Memory B cell (primary cell): ENCODE measurements around the gene HPGD.

Experiments used
- ATAC-seq: fragments of 150-1000 bp; cut with Tn5 transposase; 2 replicates; pipeline ENCODE4 v1.10.0; 2021; ENCODE audit warnings: low read depth, mild to moderate bottlenecking, moderate library complexity
- DNase-seq, 2 donors: peaks; one replicate each; pipeline ENCODE4 v3.0.0; 2022; ENCODE audit warnings: low spot score in 2 of 2
- H3K27ac Mint-ChIP-seq: one replicate; pipeline ENCODE4 v1.8.0; 2022; ENCODE audit warnings: mild to moderate bottlenecking, moderate library complexity, mixed read lengths
- H3K27me3 Mint-ChIP-seq: one replicate; pipeline ENCODE4 v1.8.0; 2022; ENCODE audit warnings: mixed read lengths
- H3K36me3 Mint-ChIP-seq: one replicate; pipeline ENCODE4 v1.8.0; 2022; ENCODE audit warnings: mild to moderate bottlenecking, mixed read lengths
- H3K4me1 Mint-ChIP-seq: one replicate; pipeline ENCODE4 v1.8.0; 2022; ENCODE audit warnings: mixed read lengths
- H3K4me3 Mint-ChIP-seq: one replicate; pipeline ENCODE4 v1.8.0; 2022; ENCODE audit warnings: mild to moderate bottlenecking, moderate library complexity, mixed read lengths
- H3K9me3 Mint-ChIP-seq: one replicate; pipeline ENCODE4 v1.8.0; 2022; ENCODE audit warnings: mixed read lengths

Gene HPGD

GRCh38 chr4:174522183-174523024, at the start of gene HPGD:
TSS of gene HPGD (minus strand) at chr4:174522488. CDS start at chr4:174522451, 37 bp downstream.
- peaks cover 2% of the 10 kb centered on the region for H3K9me3 Mint-ChIP-seq
- DNase-seq (peak; percentile 4 to 13), ATAC-seq (peak; percentile 84)
- no peaks in the 10 kb centered on the region for H3K36me3 Mint-ChIP-seq
- H3K4me3 Mint-ChIP-seq, result peak within 1 kb of the TSS; percentile 84
- H3K27ac Mint-ChIP-seq, result no peak within 1 kb of the TSS
- peaks cover 21% of the 10 kb centered on the region for H3K27me3 Mint-ChIP-seq
- H3K4me1 Mint-ChIP-seq, result peaks cover 7% of the 10 kb centered on the region

- H3K27me3 Mint-ChIP-seq, result no peaks in the 10 kb centered on the region
- no peak for DNase-seq
- ATAC-seq, result no peak
- no peaks in the 10 kb centered on the region for H3K4me1 Mint-ChIP-seq
- no peak overlapping the region for H3K27ac Mint-ChIP-seq
- no peak overlapping the region for H3K4me3 Mint-ChIP-seq
- H3K9me3 Mint-ChIP-seq, result no peaks in the 10 kb centered on the region
- H3K36me3 Mint-ChIP-seq, result no peaks in the 10 kb centered on the region
Observed at GRCh38 chr4:174564529-174564928, 42.2 kb upstream of the HPGD start.

GRCh38 chr4:174563399-174563798, 41.1 kb upstream of the HPGD start:
- H3K36me3 Mint-ChIP-seq, result no peaks in the 10 kb centered on the region

GRCh38 chr4:174561560-174561959, 39.3 kb upstream of the HPGD start:
- ATAC-seq, result no peak
- no peak overlapping the region for H3K27ac Mint-ChIP-seq
- no peaks in the 10 kb centered on the region for H3K4me1 Mint-ChIP-seq
- no peaks in the 10 kb centered on the region for H3K27me3 Mint-ChIP-seq
- no peaks in the 10 kb centered on the region for H3K36me3 Mint-ChIP-seq
- DNase-seq, result no peak
- no peak overlapping the region for H3K4me3 Mint-ChIP-seq
- H3K9me3 Mint-ChIP-seq, result no peaks in the 10 kb centered on the region

More at GRCh38 chr4:174563399-174563798, 41.1 kb upstream of the HPGD start:
- DNase-seq, result no peak
- Mint-ChIP-seq H3K4me1 (no peaks in the 10 kb centered on the region), H3K4me3 (no peak overlapping the region), H3K27me3 (no peaks in the 10 kb centered on the region), H3K9me3 (no peaks in the 10 kb centered on the region), H3K27ac (no peak overlapping the region)
- no peak for ATAC-seq

- Mint-ChIP-seq H3K27ac (no peak overlapping the region), H3K9me3 (no peaks in the 10 kb centered on the region), H3K4me1 (no peaks in the 10 kb centered on the region), H3K4me3 (no peak overlapping the region), H3K36me3 (no peaks in the 10 kb centered on the region), H3K27me3 (no peaks in the 10 kb centered on the region)
- ATAC-seq (no peak), DNase-seq (no peak)
Observed at GRCh38 chr4:174559894-174560293, 37.6 kb upstream of the HPGD start.

GRCh38 chr4:174555789-174556630, 33.7 kb upstream of the HPGD start:
- DNase-seq (no peak), ATAC-seq (no peak)
- Mint-ChIP-seq H3K4me3 (no peak overlapping the region), H3K27ac (no peak overlapping the region), H3K9me3 (peaks cover 5% of the 10 kb centered on the region), H3K4me1 (no peaks in the 10 kb centered on the region), H3K36me3 (no peaks in the 10 kb centered on the region), H3K27me3 (no peaks in the 10 kb centered on the region)

- Mint-ChIP-seq H3K36me3 (no peaks in the 10 kb centered on the region), H3K27me3 (no peaks in the 10 kb centered on the region), H3K4me1 (no peaks in the 10 kb centered on the region), H3K4me3 (no peak overlapping the region), H3K27ac (no peak overlapping the region), H3K9me3 (peaks cover 5% of the 10 kb centered on the region)
- no peak for DNase-seq
- ATAC-seq, result no peak
Observed at GRCh38 chr4:174554231-174554728, 32.0 kb upstream of the HPGD start.

- Mint-ChIP-seq H3K27me3 (peaks cover 2% of the 10 kb centered on the region), H3K36me3 (no peaks in the 10 kb centered on the region), H3K4me3 (no peak overlapping the region), H3K9me3 (peaks cover 7% of the 10 kb centered on the region), H3K27ac (no peak overlapping the region), H3K4me1 (no peaks in the 10 kb centered on the region)
- DNase-seq, result no peak
- no peak for ATAC-seq
Observed at GRCh38 chr4:174553828-174554227, 31.5 kb upstream of the HPGD start.

GRCh38 chr4:174553031-174553430, 30.7 kb upstream of the HPGD start:
- ATAC-seq (no peak), DNase-seq (no peak)
- peaks cover 10% of the 10 kb centered on the region for H3K9me3 Mint-ChIP-seq
- H3K27ac Mint-ChIP-seq, result no peak overlapping the region
- H3K4me1 Mint-ChIP-seq, result no peaks in the 10 kb centered on the region
- H3K36me3 Mint-ChIP-seq, result no peaks in the 10 kb centered on the region
- H3K27me3 Mint-ChIP-seq, result peaks cover 2% of the 10 kb centered on the region
- no peak overlapping the region for H3K4me3 Mint-ChIP-seq

GRCh38 chr4:174550541-174550940, 28.3 kb upstream of the HPGD start:
- ATAC-seq (no peak), DNase-seq (no peak)
- Mint-ChIP-seq H3K4me1 (no peaks in the 10 kb centered on the region), H3K36me3 (no peaks in the 10 kb centered on the region), H3K4me3 (no peak overlapping the region), H3K27me3 (peaks cover 2% of the 10 kb centered on the region), H3K27ac (no peak overlapping the region), H3K9me3 (peaks cover 16% of the 10 kb centered on the region)

- Mint-ChIP-seq H3K27ac (no peak overlapping the region), H3K4me1 (no peaks in the 10 kb centered on the region), H3K27me3 (peaks cover 2% of the 10 kb centered on the region), H3K4me3 (no peak overlapping the region), H3K36me3 (no peaks in the 10 kb centered on the region), H3K9me3 (peaks cover 17% of the 10 kb centered on the region)
- DNase-seq, result no peak
- ATAC-seq, result no peak
Observed at GRCh38 chr4:174549721-174550120, 27.4 kb upstream of the HPGD start.

GRCh38 chr4:174545268-174545667, 23.0 kb upstream of the HPGD start:
- Mint-ChIP-seq H3K27me3 (peaks cover 2% of the 10 kb centered on the region), H3K36me3 (no peaks in the 10 kb centered on the region), H3K4me1 (no peaks in the 10 kb centered on the region), H3K4me3 (no peak overlapping the region), H3K9me3 (peaks cover 14% of the 10 kb centered on the region), H3K27ac (no peak overlapping the region)
- ATAC-seq, result no peak
- no peak for DNase-seq

- peaks cover 14% of the 10 kb centered on the region for H3K9me3 Mint-ChIP-seq
- no peaks in the 10 kb centered on the region for H3K4me1 Mint-ChIP-seq
- no peak overlapping the region for H3K4me3 Mint-ChIP-seq
- peaks cover 2% of the 10 kb centered on the region for H3K27me3 Mint-ChIP-seq
- ATAC-seq (no peak), DNase-seq (no peak)
- no peak overlapping the region for H3K27ac Mint-ChIP-seq
- H3K36me3 Mint-ChIP-seq, result no peaks in the 10 kb centered on the region
Observed at GRCh38 chr4:174544496-174544895, 22.2 kb upstream of the HPGD start.

GRCh38 chr4:174540175-174540574, 17.9 kb upstream of the HPGD start:
- DNase-seq (no peak), ATAC-seq (no peak)
- Mint-ChIP-seq H3K9me3 (peaks cover 2% of the 10 kb centered on the region), H3K4me3 (no peak overlapping the region), H3K27me3 (no peaks in the 10 kb centered on the region), H3K36me3 (no peaks in the 10 kb centered on the region), H3K27ac (no peak overlapping the region), H3K4me1 (no peaks in the 10 kb centered on the region)
